K562 (cell line): ENCODE results near the gene DIAPH1. TPM values are rescaled to one million over a fixed set of nuclear protein-coding genes. Genes with fewer than 3 reads are reported as not detected.
A peak's percentile ranks its signal among the peaks of the same experiment; 100 is the strongest.

Experiments used
- ATAC-seq: fragments of 200-7000 bp; cut with Tn5 transposase; 3 replicates; pipeline ENCODE4 v1.9.1; 2020; ENCODE audit warnings: moderate library complexity
- BruUV-seq: library from RNA; stranded (reverse); fragments of 400-500 nt; replicated peaks from 2 replicates; lab custom pipeline; 2021; lab: Mats Ljungman, UMichigan
- CTCF ChIA-PET: fragments of 300-600 bp; formaldehyde crosslinking; extraction: SDS; loops from one replicate; lab custom pipeline; 2021; ENCODE audit warnings: low intra/inter-chr PET ratio; lab: Yijun Ruan, JAX
- POLR2A ChIA-PET: fragments of 300-600, 350-650 bp; sonication (Branson Sonifier 250); formaldehyde crosslinking; extraction: SDS; loops from one replicate; lab custom pipeline; 2021; ENCODE audit warnings: antibody characterized with exemption, inconsistent platforms; lab: Yijun Ruan, JAX
- DNase-seq, 4 experiments: peaks; one replicate each; pipeline versions ENCODE4 v3.0.0 to v3.0.0-alpha.2; 2011 to 2018; ENCODE audit warnings: low spot score in 3 of 4, mixed read lengths in 3 of 4; ENCODE audit errors: extremely low read depth in 1 of 4
- FAIRE-seq: peaks from 2 replicates; lab custom pipeline; 2011; peaks lifted over from hg19 to GRCh38; lab: Jason Lieb, UNC
- H2AFZ ChIP-seq: 2 replicates; pipeline ENCODE4 v1.6.0; 2011; ENCODE audit warnings: low read depth, low read length, control low read depth, inconsistent platforms
- H3K27ac ChIP-seq: fragments of 200-600 bp; 3 replicates; pipeline ENCODE4 v1.8.0; 2011; ENCODE audit warnings: low read depth, mild to moderate bottlenecking, control low read depth, inconsistent platforms, low read length, moderate library complexity, mixed read lengths; ENCODE audit errors: extremely low read depth
- H3K27me3 ChIP-seq, 2 experiments: fragments of 300-600 bp in 1 of 2; 2 replicates in 1 of 2; 3 replicates in 1 of 2; pipeline versions ENCODE4 v1.6.0 to v1.8.0; 2011; ENCODE audit warnings: inconsistent platforms in 2 of 2, low read length in 2 of 2, mild to moderate bottlenecking in 1 of 2, mixed read lengths in 1 of 2, moderate library complexity in 1 of 2; ENCODE audit not compliant: control insufficient read depth in 2 of 2, insufficient read depth in 2 of 2
- H3K36me3 ChIP-seq: fragments of 300-600 bp; 3 replicates; pipeline ENCODE4 v1.8.0; 2011; ENCODE audit warnings: mild to moderate bottlenecking, low read length, inconsistent platforms; ENCODE audit not compliant: control insufficient read depth, insufficient read depth
- H3K4me1 ChIP-seq, 2 experiments: fragments of 200-600 bp in 1 of 2; replicated peaks in 1 of 2; 2 replicates in 1 of 2; 3 replicates in 1 of 2; pipeline versions ENCODE4 v1.5.1 to v1.8.0; 2011; ENCODE audit warnings: inconsistent platforms in 2 of 2, low read length in 2 of 2, mild to moderate bottlenecking in 1 of 2, mixed read lengths in 1 of 2, moderate library complexity in 1 of 2; ENCODE audit not compliant: control insufficient read depth in 2 of 2, insufficient read depth in 2 of 2
- H3K4me2 ChIP-seq: 2 replicates; pipeline ENCODE4 v1.6.1; 2011; ENCODE audit warnings: low read length, control low read depth, inconsistent platforms, mixed read lengths; ENCODE audit not compliant: insufficient read depth
- H3K4me3 ChIP-seq: fragments of 200-600 bp; sonication (generic), shearing (Covaris generic); 2 replicates; pipeline ENCODE4 v1.5.1; 2016; ENCODE audit warnings: control low read depth, inconsistent platforms
- H3K79me2 ChIP-seq: fragments of 200-600 bp; 3 replicates; pipeline ENCODE4 v1.8.0; 2011; ENCODE audit warnings: low read length, inconsistent platforms; ENCODE audit not compliant: control insufficient read depth, insufficient read depth
- H3K9ac ChIP-seq, 2 experiments: 2 replicates each; pipeline versions ENCODE4 v1.6.0 to v1.6.1; 2011; ENCODE audit warnings: low read depth in 2 of 2, low read length in 2 of 2, control low read depth in 1 of 2, inconsistent platforms in 1 of 2, mild to moderate bottlenecking in 1 of 2, mixed read lengths in 1 of 2; ENCODE audit not compliant: insufficient read depth in 1 of 2
- H3K9me1 ChIP-seq: one replicate; pipeline ENCODE4 v1.6.0; 2011; ENCODE audit warnings: inconsistent platforms, mild to moderate bottlenecking, low read length, moderate library complexity; ENCODE audit not compliant: control insufficient read depth, insufficient read depth
- H3K9me3 ChIP-seq: replicated peaks from 2 replicates; pipeline ENCODE4 v1.5.1; 2011; ENCODE audit warnings: low read depth, low read length, inconsistent platforms; ENCODE audit not compliant: control insufficient read depth, insufficient read depth
- H4K20me1 ChIP-seq: replicated peaks from 2 replicates; pipeline ENCODE4 v1.6.1; 2011; ENCODE audit warnings: low read length, inconsistent platforms, mixed read lengths; ENCODE audit not compliant: control insufficient read depth, insufficient read depth
- ADNP ChIP-seq: fragments of 200-800 bp; sonication (Bioruptor generic); IDR thresholded peaks from 2 replicates; pipeline ENCODE4 v1.6.1; 2016; ENCODE audit warnings: missing genetic modification characterization, missing compliant biosample characterization
- FOSL1 ChIP-seq: fragments of 200-800 bp; sonication (Bioruptor generic); conservative IDR thresholded peaks from 2 replicates; pipeline ENCODE4 v1.6.1; 2016; ENCODE audit warnings: missing genetic modification characterization, missing compliant biosample characterization
- HNRNPH1 ChIP-seq: fragments of 200-400 bp; formaldehyde crosslinking; optimal IDR thresholded peaks from 2 replicates; pipeline ENCODE3; 2017; ENCODE audit warnings: low read depth, mild to moderate bottlenecking, low read length, moderate library complexity
- KLF1 ChIP-seq: fragments of 450-650 bp; IDR thresholded peaks from 2 replicates; pipeline ENCODE4 v1.6.1; 2016; ENCODE audit warnings: missing genetic modification characterization, missing compliant biosample characterization
- NFE2L1 ChIP-seq: fragments of 450-650 bp; IDR thresholded peaks from 2 replicates; pipeline ENCODE4 v1.6.1; 2016; ENCODE audit warnings: missing genetic modification characterization, low read depth, mild to moderate bottlenecking, missing compliant biosample characterization, moderate library complexity, borderline replicate concordance
- TEAD4 ChIP-seq, 2 experiments: sonication (generic) in 1 of 2; formaldehyde crosslinking in 1 of 2; IDR thresholded peaks; 2 replicates each; pipeline versions ENCODE4 v1.6.1 to v1.8.0; 2012 to 2022; ENCODE audit warnings: borderline replicate concordance in 1 of 2, inconsistent platforms in 1 of 2, low read length in 1 of 2, mild to moderate bottlenecking in 1 of 2, missing genetic modification reagents in 1 of 2
- ZNF445 ChIP-seq: fragments of 250-450 bp; sonication (Bioruptor Pico); IDR thresholded peaks from 2 replicates; pipeline ENCODE4 v1.4.0; 2020; ENCODE audit warnings: low read depth, mild to moderate bottlenecking, moderate library complexity
- ZNF586 ChIP-seq: fragments of 450-650 bp; formaldehyde crosslinking; conservative IDR thresholded peaks from 2 replicates; pipeline ENCODE4 v1.4.0; 2020; ENCODE audit warnings: mild to moderate bottlenecking, moderate library complexity
- ZNF707 ChIP-seq: fragments of 250-450 bp; sonication (Bioruptor Pico); conservative IDR thresholded peaks from 2 replicates; pipeline ENCODE4 v1.8.0; 2022; ENCODE audit warnings: inconsistent platforms, mild to moderate bottlenecking, moderate library complexity
- ZNF766 ChIP-seq: fragments of 200-800 bp; sonication (Bioruptor generic); conservative IDR thresholded peaks from 2 replicates; pipeline ENCODE4 v1.6.1; 2016; ENCODE audit warnings: missing genetic modification characterization, missing compliant biosample characterization
- WGBS: fragments of 100-300 bp; shearing (Covaris generic); methylation state at CpG from one replicate; pipeline ENCODE4 v1.1.6; 2016; ENCODE audit warnings: low coverage, mixed read lengths; ENCODE audit not compliant: insufficient coverage; ENCODE audit errors: missing lambda C conversion rate; 5-methylcytosine and 5-hydroxymethylcytosine counted together
- in situ Hi-C: fragments of 300-500 bp; cut with MboI; formaldehyde crosslinking; loops from 4 replicates; pipeline ENCODE4 v1.15.0; 2018; ENCODE audit warnings: inconsistent platforms, mixed read lengths
- intact Hi-C: fragments of 100-400 bp; cut with micrococcal nuclease; formaldehyde crosslinking; loops from 2 replicates; pipeline ENCODE4 v1.14.2; 2022
- polyA plus RNA-seq, 8 experiments: library from polyadenylated mRNA; depleted of rRNA in 4 of 8; stranded (reverse) in 5 of 8; unstranded in 3 of 8; fragments of >200 nt; fragmentation: Nextera tagmentation in 2 of 8; fragmentation: Illumina TruSeq in 1 of 8; extraction: Ambion mirVana in 2 of 8; extraction: Trizol in 1 of 8; gene quantifications; 2 replicates each; pipeline versions ENCODE4 v1.2.1 to v1.2.3, GENCODE V29; 2011 to 2014; ENCODE audit warnings: inconsistent platforms in 1 of 8, missing spikeins in 1 of 8
- total RNA-seq, 7 experiments: library from RNA; depleted of rRNA in 6 of 7; stranded (reverse); fragments of >200 nt in 6 of 7; fragmentation: Illumina TruSeq in 2 of 7; extraction: Trizol in 2 of 7; gene quantifications; 2 replicates each; pipeline versions ENCODE4 v1.2.1 to v1.2.3, GENCODE V29; 2011 to 2021; ENCODE audit warnings: low replicate concordance in 1 of 7
- TF ChIP-seq, protein P1 (sequence below): IDR thresholded peaks from 3 replicates; pipeline ENCODE4 v1.6.1; 2011; ENCODE audit warnings: borderline replicate concordance, mild to moderate bottlenecking, moderate library complexity; ENCODE audit not compliant: insufficient read length; ENCODE audit errors: extremely low read depth
- TF ChIP-seq, protein P2 (sequence below): fragments of 250-450 bp; sonication (Bioruptor Pico); IDR thresholded peaks from 2 replicates; pipeline ENCODE4 v1.8.0; 2022; ENCODE audit warnings: inconsistent platforms, mild to moderate bottlenecking, moderate library complexity, borderline replicate concordance
- TF ChIP-seq, protein P3 (sequence below), 2 experiments: fragments of 200-800 bp in 1 of 2; sonication (Bioruptor generic) in 1 of 2; sonication (generic) in 1 of 2; formaldehyde crosslinking in 1 of 2; IDR thresholded peaks in 1 of 2; conservative IDR thresholded peaks in 1 of 2; 2 replicates each; pipeline versions ENCODE4 v1.5.0 to v1.6.1; 2016 to 2020; ENCODE audit warnings: missing compliant biosample characterization in 1 of 2, missing genetic modification characterization in 1 of 2, missing genetic modification reagents in 1 of 2

The DIAPH1 gene
- total and polyA plus RNA-seq, 9 of the 15 experiments (the other 6 are each of a cell fraction or from before 2014, with no cell fraction given): 60.8 to 328 (median 97.8) TPM

DNA sequence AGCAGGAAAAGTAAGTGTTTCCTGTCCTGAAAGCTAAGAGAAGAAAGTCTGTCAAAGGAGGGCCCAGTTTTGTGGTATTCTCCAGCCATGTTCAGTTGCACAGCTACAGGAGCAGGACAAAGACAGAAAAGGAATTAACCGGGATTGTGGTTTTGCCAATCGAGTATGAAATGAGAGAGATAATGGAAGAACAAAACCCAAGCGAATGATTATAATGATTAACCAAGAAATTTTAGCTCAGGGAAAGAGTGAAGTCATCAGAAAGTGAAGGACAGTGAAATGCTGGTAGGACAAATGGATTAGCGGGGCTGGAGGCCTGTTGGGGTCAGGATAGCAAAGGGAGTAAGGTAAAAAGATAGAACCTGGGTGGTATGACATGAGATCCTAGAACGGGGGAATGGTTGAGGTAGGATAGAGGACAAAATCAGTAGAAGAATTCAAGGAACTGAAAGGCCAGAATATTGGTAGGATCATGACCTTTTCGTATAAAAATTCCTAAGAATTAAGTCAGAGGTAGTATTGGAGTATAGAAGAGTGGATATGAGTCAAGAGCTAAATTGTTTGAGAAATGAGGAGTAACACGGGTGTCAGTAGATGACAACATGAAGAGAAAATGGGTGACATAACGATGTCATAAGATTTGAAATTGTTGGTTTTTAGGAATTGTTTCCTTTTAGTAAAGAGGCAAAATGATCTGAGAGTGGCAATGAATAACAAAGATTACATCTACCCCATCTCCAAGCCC, 52.8 kb downstream of the DIAPH1 start:
- H3K27me3 ChIP-seq: no peaks in the 10 kb centered on the region
- H3K9me3 ChIP-seq: no peaks in the 10 kb centered on the region
- DNase-seq (no peak), FAIRE-seq (no peak), ATAC-seq (no peak)
- intact Hi-C loops: loop anchor here (2.0 kb wide), 1 partner anchor 321 kb away; the partner anchor contains the start of gene PCDHB15
- ChIA-PET CTCF (interaction anchor here (1.6 to 2.1 kb wide), 2 partner anchors 153 to 240 kb away, joined by 4 to 9 read pairs; partner anchors contain the start of gene PCDHGA10), POLR2A (no interaction called here)
- no peak overlapping the region for H3K4me3 ChIP-seq
- H3K4me2 ChIP-seq: no peak overlapping the region
- H4K20me1 ChIP-seq: no peaks in the 10 kb centered on the region
- H3K36me3 ChIP-seq: peaks cover 98% of the 10 kb centered on the region
- H2AFZ ChIP-seq: no peak overlapping the region
- peak overlapping the region; percentile 80; the same call in 2 of the 3 replicates for H3K27ac ChIP-seq
- H3K79me2 ChIP-seq: peaks cover 28% of the 10 kb centered on the region
- no peaks in the 10 kb centered on the region for H3K9me1 ChIP-seq
- no TSS peak for BruUV-seq
- 0 out of 5 replicates have a peak, but pooled peaks cover 0 to 6% of the 10 kb centered on the region in 2 experiments for H3K4me1 ChIP-seq
- 96% methylated on average over 8 of the region's 8 CpGs for WGBS
- no peak overlapping the region for H3K9ac ChIP-seq
- in situ Hi-C loops: loop anchor here (10.0 kb wide), 1 partner anchor 331 kb away; no protein-coding TSS in a partner anchor
- TF ChIP-seq, protein P1, sequence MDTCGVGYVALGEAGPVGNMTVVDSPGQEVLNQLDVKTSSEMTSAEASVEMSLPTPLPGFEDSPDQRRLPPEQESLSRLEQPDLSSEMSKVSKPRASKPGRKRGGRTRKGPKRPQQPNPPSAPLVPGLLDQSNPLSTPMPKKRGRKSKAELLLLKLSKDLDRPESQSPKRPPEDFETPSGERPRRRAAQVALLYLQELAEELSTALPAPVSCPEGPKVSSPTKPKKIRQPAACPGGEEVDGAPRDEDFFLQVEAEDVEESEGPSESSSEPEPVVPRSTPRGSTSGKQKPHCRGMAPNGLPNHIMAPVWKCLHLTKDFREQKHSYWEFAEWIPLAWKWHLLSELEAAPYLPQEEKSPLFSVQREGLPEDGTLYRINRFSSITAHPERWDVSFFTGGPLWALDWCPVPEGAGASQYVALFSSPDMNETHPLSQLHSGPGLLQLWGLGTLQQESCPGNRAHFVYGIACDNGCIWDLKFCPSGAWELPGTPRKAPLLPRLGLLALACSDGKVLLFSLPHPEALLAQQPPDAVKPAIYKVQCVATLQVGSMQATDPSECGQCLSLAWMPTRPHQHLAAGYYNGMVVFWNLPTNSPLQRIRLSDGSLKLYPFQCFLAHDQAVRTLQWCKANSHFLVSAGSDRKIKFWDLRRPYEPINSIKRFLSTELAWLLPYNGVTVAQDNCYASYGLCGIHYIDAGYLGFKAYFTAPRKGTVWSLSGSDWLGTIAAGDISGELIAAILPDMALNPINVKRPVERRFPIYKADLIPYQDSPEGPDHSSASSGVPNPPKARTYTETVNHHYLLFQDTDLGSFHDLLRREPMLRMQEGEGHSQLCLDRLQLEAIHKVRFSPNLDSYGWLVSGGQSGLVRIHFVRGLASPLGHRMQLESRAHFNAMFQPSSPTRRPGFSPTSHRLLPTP: no peak
- TF ChIP-seq, protein P2, sequence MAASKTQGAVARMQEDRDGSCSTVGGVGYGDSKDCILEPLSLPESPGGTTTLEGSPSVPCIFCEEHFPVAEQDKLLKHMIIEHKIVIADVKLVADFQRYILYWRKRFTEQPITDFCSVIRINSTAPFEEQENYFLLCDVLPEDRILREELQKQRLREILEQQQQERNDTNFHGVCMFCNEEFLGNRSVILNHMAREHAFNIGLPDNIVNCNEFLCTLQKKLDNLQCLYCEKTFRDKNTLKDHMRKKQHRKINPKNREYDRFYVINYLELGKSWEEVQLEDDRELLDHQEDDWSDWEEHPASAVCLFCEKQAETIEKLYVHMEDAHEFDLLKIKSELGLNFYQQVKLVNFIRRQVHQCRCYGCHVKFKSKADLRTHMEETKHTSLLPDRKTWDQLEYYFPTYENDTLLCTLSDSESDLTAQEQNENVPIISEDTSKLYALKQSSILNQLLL: no peak
- no peak for TF ChIP-seq HNRNPH1
- TF ChIP-seq ZNF707 (CRISPR knock-in tag): no peak
- TF ChIP-seq ZNF445: no peak
- TF ChIP-seq, protein P3, sequence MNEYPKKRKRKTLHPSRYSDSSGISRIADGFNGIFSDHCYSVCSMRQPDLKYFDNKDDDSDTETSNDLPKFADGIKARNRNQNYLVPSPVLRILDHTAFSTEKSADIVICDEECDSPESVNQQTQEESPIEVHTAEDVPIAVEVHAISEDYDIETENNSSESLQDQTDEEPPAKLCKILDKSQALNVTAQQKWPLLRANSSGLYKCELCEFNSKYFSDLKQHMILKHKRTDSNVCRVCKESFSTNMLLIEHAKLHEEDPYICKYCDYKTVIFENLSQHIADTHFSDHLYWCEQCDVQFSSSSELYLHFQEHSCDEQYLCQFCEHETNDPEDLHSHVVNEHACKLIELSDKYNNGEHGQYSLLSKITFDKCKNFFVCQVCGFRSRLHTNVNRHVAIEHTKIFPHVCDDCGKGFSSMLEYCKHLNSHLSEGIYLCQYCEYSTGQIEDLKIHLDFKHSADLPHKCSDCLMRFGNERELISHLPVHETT (CRISPR knock-in tag; conservative IDR thresholded peaks at IDR 0.05 in 1 of 2, IDR thresholded peaks at IDR 0.05 in 1 of 2): no peak
- no peak for TF ChIP-seq FOSL1 (tag)
- TF ChIP-seq ZNF586: no peak
- no peak for TF ChIP-seq KLF1
- TF ChIP-seq ADNP (tag): no peak
- TF ChIP-seq NFE2L1: no peak
- TF ChIP-seq ZNF766 (CRISPR knock-in tag): no peak
- no peak for TF ChIP-seq TEAD4 (IDR thresholded peaks at IDR 0.05; ENCODE audit: low read length)
- no peak for TF ChIP-seq TEAD4 (CRISPR knock-in tag; IDR thresholded peaks at IDR 0.05; ENCODE audit: borderline replicate concordance)
